GM18517 (cell line): ENCODE results near the gene DAB1.

Experiments used
- ATAC-seq: cut with Tn5 transposase; IDR thresholded peaks from one replicate; pipeline ENCODE4 v1.9.1; 2021; ENCODE audit warnings: mild to moderate bottlenecking, moderate library complexity; ENCODE audit not compliant: unreplicated experiment

DAB1 gene

DNA sequence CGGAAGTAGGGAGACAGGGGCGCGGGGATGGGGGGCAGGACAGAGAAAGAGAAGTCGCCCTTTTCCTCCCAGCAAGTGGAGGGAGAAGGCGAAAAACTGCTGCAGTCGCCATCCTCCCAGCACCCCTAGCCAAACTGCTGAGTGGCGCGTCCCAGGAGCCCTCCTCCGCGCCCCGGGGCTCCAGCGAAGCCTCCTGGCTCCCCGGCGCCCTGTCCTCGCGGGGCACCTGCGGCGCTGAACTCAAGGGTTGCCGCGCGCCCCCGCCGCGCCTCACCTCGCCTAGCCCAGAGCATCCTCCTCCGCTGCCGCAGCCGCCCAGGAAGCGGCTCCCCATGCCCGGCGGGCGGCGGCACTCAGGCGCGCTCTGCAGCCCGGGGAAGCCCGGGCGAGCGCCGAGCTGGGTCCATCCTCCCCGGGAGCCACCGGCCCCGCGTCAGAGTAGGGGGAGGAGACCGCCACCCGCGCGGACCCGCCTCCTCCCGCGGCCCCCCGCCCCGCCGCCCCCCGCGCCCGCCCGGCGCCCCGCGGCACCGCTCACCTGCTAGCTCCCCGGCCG, at the start of gene DAB1:
TSS of gene DAB1 (minus strand) at position 405 of the 556 bp plus-strand sequence. CDS start 133,030 bp downstream, outside the sequence.
- ATAC-seq = no peak

DNA sequence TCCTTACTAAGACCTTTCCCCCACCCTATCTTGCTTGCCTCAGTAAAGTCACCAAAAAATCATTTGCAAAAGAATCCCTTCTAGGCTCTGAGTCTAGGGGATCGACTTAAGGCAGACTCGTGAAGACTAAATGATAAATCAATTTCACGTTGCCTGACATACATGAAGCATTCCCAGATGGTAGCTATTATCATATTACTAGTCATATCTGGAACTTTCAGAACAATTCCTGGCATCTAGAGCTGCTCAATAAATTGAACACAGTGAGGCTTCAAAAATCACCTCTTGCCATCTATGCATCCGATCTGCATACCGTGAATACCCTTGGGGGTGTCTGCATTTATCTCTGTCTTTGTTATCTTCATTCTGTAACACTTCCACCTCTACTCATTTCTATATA, 49.6 kb upstream of the DAB1 start:
- no peak for ATAC-seq

DNA sequence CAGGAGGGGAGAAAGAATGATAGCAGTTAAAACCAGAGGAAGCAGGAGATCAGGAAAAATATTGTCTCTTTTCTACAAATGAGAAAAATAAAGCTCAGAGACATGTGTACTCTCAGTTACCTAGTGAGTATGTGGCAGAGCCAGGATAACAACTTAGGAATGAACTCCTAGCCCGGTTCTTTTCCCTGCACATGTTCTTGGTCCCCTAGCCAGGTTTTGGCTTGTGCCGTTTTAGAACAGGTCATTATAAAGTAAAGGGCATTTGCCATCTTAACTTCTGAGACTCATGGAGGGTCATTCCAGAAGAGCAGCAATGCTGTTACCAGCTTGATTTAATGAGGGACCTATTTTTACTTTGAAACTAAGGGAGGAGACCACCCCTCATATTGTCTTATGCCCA, 48.1 kb upstream of the DAB1 start:
- no peak for ATAC-seq

DNA sequence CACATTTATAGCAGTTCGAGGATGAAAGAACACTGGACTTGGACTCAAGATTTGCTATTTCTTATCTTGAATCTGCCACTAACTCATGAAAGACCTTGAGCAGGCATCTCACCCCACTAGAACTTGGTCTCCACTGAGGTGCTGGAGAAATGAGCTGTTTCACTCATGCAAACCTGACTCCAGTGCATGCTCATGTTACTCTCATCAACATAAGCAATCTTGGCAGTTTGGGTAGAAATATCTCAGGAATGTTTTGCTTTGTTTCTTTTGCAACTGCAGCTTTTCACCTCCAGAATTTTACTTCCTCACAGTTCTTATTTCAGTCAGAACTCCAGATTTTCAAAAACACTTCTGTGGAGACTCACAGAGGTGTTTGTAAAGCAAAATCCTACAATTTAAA, 46.2 kb upstream of the DAB1 start:
- no peak for ATAC-seq

DNA sequence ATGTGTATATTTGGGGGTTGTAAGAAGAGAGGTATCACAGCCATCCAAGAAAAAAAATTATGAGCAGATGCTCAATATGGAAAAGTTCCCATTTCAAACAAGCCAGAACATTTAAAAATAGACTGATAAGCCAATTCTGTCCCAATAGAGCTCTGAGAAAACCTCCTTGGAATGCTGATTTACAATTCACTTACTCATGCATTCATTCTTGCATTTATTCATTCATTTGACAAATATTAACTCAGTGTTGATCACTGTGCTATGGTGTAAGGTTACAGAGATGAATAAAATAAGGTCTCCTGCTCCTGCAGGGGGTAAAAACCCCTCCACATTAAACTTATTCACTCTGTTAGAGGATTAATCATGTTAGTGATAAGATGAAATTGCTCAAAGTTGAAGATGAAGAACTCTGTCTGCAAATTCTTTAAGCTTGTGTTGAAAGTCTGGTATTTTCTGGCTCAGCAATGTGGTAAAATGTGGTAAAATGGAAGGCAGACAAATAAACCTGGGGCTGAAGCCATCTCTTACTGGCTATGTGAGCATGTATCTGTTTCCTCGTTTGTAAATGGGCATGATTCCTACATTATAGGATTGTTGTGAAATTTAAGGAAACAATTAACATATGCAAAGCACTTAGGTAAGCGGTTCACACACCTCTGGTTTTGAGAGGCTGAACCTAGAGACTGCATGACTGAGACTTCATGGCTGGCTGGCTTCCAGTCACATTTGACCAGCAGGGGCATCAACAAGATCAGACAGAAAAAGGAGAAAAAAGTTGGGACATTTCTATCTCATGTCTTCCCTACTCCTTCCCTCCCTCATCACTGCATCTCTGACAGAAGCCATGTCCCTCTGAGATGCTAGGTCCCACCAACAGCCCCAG, 45.0 kb upstream of the DAB1 start:
- no peak for ATAC-seq

DNA sequence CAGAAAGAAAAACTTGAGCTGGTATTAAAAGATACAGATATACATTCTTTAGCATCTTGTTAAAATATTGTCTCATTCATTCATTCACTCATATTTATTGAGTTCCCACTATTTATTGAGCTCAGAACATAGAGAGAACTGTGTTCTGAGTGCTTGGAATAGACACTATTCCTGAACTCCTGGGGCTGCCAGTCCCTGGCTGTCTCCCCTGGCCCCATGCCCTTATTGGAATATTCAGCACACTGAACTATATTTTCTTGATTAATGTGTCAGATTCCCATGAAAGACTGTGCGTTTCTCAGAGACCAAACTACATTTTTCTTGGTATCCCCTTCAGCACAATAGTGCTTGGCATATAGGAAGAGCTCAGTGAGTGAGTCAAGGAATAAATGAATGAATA, 44.0 kb upstream of the DAB1 start:
- ATAC-seq = no peak

DNA sequence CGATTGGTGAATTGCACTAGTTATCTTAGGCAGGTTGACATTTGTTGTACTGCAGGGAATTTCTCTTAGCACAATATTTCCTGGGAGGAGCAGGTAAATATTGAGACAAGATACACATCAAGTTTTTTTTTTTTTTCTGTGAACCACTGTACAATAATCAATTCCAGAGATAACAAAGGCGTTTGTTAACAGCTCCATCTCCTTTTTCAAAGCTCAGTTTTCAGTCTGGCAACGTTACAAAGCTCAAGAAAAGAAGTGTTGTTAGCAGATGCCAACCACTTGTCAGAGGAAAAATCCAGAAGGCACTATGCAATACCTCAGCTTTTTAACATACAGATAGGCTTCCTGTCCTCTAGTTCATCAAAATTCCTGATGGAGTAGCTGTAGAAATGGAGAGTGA, 40.9 kb upstream of the DAB1 start:
- no peak for ATAC-seq

DNA sequence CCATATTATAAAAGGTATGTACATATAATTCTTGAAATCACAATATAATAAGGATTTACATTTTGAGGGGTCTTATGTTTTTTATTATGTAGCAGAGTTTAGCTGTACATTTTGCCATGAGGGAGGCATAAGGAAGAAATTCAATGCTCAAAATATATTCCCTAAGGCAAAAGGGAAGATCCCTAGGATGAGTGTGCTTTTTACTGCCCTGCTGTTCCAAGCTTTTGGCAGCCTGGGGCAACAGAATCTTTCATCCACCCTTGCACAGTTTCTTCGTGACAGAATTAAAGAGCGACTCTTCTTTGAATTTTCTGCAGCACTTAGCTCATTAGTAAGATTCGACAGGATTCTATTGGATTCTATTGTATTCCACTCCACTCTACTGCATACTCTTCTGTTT, 39.5 kb upstream of the DAB1 start:
- ATAC-seq = no peak

DNA sequence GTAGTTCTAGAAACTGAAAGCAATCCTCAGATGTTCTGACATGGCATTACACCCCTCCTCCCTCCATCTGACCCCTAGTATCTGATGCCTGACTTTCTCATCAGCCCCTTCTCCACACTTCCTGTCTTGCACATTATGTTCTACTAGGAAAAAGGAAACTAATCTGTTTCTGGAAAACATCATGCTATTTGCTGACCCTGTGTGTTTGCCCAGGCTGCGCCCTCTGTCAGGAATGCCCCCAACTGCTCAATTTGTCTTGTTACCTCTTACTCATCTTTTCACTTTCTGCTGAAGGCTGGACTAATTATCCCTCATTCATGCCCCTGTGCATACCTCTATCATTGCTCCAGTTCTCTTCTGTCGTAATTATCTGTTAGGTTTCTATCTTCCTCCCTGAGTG, 37.5 kb upstream of the DAB1 start:
- no peak for ATAC-seq

DNA sequence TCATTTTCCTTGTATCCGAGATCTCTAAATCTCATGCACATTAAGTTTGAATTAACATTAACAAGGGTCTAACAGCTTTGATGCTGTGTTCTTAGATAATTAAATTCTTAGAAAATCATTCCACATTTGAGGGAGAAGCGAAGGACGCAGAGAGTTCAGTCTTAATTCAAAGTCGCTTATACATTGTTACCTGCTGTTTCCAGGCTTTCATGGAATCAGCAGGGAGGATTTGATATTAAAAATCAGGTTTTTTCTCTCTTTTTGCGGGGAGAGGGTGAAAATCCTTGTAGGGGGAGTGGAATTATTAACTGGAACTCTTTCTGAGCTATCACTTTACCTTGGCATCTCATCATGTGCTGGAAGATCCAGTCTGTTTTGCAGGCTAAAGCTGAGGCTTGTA, 27.7 kb upstream of the DAB1 start:
- ATAC-seq = no peak

DNA sequence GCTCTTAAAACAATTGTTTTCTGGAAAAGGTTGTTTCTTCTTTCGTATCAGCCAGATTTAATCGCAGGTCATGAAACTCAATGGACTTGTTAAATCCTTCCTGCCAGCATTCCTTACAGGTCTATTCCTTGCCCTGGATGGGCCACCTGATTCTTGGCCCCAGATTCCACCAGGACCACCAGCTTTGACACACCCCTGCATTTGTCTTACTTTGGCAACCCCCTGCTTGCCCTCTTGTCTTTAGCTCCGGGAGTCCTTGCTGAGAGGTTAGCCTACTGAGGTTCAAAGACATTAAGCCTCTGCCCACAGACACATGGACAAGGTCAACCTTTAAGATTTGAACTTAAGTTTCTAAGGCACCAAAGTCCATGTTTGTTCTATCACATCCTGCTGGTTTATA, 27.1 kb upstream of the DAB1 start:
- ATAC-seq = no peak

DNA sequence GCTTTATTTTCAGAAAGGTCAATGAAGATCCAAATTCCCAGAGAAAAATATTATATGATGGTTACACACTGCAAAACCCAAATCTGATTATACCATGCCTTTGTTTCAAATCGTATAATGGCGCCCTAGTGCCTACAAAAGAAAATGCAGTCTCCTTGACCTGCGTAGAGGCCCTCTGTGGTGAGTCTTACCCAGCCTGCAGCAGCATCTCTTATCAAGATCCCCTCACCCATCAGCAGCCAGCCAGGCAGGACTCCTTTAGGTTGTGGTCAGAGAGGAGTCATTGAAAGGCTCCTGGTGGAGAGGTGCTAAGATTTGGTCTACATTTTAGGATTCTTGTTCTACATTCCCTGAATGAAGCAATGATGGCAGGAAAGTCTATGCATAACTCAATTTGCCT, 23.7 kb upstream of the DAB1 start:
- ATAC-seq = no peak

DNA sequence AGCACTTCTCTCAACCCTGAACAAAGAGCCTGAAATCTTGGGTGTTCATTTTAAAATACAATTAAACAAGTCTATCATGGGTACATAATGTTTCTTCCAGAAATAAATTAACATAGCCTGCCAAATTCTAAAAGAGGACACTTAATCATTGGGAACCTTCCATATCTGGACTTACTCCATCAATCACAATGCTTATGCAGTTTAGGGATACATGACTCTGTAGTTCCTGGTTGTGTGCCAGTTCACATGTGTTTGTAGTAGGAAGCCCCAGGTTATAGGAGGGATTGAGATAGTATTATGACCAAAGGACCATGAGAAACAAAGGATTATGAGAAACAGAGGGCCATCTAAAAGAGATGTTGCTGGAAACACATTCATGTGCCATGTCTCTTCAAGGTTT, 19.1 kb upstream of the DAB1 start:
- no peak for ATAC-seq

DNA sequence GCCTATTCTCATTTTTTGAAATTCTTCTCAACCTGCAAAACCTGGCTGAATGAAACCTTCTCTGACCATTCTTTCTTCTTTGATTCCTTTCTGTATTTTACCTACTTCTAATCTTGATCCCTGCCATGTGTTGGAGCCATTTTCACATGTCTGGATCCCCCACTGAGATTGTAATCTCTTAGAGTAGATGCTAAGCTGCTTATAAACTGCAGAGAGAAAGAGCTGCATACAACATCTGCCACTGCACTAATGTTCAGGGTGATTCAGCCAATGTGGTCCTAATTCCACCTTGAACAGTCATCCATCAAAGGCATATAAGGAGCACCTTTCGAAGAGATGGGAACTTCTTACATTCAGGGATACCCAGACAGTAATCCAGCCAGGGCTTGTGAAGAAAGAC, 16.2 kb upstream of the DAB1 start:
- no peak for ATAC-seq

DNA sequence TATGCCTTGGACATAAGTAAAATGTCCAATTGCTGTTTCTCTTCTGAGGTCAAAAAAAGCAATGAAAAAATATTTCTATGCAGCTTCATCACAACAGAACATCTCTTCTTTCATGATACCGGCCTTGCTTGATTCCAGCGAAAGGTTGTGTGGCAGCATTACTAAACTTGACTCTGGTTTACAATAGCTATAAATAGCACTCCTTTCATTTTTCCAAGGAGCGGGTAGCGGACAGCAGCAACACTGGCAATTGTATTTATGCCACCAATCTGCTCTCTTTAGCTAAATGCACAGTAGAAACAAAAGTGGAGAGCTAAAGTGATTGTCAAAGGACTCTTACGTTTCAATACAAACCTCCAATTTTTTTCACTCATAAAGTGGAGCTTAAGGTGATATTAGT, 7.5 kb upstream of the DAB1 start:
- no peak for ATAC-seq

DNA sequence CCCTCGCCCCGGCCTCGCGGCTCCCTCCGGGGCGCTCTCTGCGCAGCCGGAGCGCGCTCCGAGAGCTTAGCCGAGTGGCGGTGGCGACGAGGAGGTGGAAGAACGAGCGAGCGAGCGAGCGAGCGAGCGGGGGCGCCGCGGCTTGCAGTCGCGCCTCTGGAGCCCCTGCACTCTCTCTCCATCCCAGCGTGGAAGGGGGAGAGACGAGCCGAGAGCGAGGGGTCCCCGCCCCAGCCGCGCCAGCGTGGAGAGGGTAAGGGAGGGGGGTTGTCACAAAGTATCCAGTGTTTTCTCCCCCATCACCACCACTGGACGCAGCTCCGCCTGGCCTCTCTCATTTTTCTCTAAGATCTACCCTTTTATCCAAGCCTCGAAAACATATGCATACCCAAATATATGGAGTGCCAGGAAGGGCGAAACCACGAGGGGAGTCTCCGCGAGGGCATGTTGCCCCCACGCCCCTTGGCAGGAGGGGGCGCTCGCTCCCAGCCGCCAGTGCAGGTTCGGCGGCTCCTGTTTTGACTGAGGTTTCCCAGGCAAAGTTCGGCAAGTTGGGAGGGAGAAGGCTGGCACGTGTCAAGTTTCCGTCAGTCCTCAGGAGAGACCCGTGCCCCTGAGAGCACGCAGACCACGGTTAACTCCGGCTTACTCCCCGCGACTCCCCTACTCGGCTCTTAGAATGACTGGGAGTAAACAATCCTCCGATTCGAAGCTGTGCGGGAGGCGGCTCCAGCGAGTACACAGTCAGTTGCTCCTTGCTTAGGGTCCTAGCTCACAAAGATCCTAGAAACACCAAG, 569 bp upstream of the DAB1 start:
- no peak for ATAC-seq

DNA sequence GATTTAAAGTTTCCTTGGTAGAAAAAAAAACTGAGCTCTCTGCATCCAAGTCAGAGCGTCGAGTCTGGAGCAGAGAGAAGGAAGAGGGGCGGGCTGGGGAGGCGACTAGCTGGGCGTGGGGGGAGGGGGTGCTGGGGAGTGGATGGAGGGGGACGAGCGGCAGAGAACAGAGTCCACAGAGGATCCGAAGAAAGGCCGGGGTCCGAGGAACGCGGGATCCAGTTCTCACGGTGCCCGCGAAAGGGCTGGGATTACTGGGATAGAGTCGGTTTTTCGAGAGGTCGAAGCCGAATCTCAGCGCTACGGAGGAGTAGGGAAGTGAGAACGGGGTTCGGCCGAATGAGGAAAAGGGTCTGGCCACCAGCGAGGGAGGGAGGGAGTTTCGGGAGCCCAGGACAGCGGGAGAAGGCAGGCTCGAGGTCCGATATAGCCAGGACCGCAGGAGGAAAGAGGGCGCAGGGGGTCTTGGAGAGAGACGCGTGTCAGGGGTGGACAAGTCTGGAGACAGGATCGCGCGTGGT, 665 bp downstream of the DAB1 start:
- no peak for ATAC-seq

DNA sequence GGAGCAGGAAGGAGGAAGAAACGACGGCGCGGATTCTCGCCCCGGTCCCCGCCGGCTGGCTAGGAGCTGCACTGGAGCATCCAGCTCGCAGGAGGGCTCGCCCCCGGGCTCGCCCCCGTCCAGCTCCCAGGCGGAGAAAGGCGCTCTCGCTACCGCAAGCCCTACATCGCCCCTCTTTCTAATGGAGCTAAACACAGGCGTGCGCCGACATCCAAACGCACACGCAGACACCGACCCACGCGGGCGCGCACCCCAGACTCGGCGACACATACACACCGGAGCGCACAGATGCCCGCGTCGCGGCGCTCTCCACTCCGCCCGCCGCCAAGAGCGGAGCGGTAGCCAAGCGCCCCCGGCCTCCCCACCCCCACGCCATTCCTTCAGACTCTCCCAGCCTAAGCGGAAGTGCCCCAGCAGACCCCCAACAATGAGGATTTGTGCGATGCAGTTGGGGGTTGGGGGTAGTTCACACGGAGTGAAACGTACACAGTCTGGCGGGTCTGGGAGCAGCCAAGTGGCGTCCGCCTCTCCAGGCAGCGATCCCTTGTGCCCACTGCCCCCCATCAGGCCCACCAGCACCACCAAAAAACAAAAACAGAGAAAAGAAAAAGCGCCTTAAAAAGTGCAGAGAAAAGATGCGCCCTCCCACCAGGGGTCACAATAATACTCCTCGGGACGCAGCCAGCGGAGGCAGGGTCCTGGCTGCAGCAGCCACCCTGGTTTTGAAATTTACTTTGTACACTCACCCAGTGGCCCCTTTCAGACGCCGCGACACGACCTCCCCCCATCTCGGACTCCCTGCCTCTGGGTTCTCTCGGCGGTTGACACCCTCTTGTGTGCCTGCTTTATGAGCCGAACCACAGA, 1.4 kb downstream of the DAB1 start:
- no peak for ATAC-seq

DNA sequence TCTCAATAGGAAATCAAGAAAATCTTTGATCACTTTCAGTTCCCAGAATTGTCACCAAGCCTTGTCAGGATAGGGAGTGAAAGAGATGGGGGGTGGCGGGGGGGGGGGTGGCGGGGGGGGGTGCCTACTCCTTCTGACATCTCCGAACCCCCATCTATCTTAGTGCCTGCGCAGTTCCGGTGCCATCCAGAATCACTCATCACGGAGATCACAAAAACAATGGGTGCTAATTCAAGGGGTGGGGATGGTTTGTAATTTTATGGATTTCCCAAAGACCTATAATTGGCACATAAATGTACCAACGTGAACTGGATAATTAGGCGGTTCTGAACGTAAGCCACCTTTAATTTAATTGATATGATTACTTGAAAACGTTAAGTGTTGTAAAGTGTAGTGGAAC, 2.1 kb downstream of the DAB1 start:
- ATAC-seq = no peak

DNA sequence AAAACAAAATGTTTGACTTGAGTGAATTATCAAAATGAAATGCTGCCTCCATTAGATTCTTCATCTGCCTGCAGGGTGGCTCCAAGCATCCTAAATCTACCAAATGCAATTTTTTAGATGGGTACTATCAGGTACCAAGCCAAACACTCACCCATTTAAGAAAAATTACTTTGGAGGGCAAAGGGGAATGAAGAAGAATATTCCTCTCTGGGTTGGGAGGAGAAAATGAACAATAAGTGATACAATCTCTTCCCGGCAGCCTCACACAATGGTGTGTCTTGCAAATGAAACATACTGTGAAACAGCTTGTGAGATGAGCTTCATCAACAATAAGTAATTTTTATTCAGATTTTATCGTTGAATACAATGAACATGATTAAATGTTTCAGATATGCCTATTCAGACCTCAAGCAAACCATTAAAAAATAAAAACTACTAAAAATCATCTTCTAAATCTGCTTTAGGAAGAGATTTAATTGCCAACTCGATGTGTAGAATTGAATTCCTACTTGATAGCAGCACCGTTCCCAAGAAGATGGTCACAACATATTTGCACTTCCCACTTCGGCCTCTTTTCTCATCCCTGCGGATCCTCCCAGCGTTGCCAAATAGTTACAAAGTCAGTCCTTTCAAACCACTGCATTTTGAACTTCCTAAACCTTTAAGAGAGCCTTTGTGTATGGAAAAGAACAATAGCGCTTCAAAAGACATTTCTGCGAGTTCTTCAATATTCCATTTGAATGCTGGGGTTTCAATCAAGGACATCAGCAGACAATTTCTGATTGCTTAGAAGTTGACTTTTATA, 2.7 kb downstream of the DAB1 start:
- no peak for ATAC-seq
